Activated CD8-positive, alpha-beta T cell treated with anti-CD3 and anti-CD28 coated beads for 36 hours (primary cell): ENCODE data around the gene WNT3A. TPM values are rescaled to one million over a fixed set of nuclear protein-coding genes. Genes with fewer than 3 reads are reported as not detected.

ENCODE experiments used
- ATAC-seq: fragments of 200-7000 bp; cut with Tn5 transposase; one replicate; pipeline ENCODE4 v1.10.0; 2021; ENCODE audit warnings: mild to moderate bottlenecking, moderate library complexity
- CTCF ChIA-PET: fragments of 350-600 bp; sonication (Branson Sonifier 250); formaldehyde crosslinking; loops from one replicate; lab custom pipeline; 2021; ENCODE audit warnings: antibody characterized with exemption; lab: Charles Lee
- POLR2A ChIA-PET: fragments of 350-600 bp; sonication (Branson Sonifier 250); formaldehyde crosslinking; loops from one replicate; lab custom pipeline; 2021; ENCODE audit warnings: antibody characterized with exemption; lab: Charles Lee
- DNase-seq: peaks from one replicate; pipeline ENCODE4 v3.0.0-alpha.2; 2020
- H3K27ac Mint-ChIP-seq: one replicate; pipeline ENCODE4 v1.8.0; 2021; ENCODE audit warnings: mild to moderate bottlenecking, mixed read lengths
- H3K27me3 Mint-ChIP-seq: one replicate; pipeline ENCODE4 v1.8.0; 2021; ENCODE audit warnings: mixed read lengths
- H3K36me3 Mint-ChIP-seq: one replicate; pipeline ENCODE4 v1.8.0; 2021; ENCODE audit warnings: low read depth, mixed read lengths
- H3K4me1 Mint-ChIP-seq: one replicate; pipeline ENCODE4 v1.8.0; 2021; ENCODE audit warnings: low read depth, mixed read lengths
- H3K4me3 Mint-ChIP-seq: one replicate; pipeline ENCODE4 v1.8.0; 2021; ENCODE audit warnings: mild to moderate bottlenecking, moderate library complexity, mixed read lengths
- H3K9me3 Mint-ChIP-seq: one replicate; pipeline ENCODE4 v1.8.0; 2021; ENCODE audit warnings: mixed read lengths
- CTCF ChIP-seq: fragments of 200-600 bp; IDR thresholded peaks from one replicate; pipeline ENCODE4 v1.8.0; 2022; ENCODE audit warnings: antibody characterized with exemption, mild to moderate bottlenecking
- intact Hi-C: fragments of 100-400 bp; cut with micrococcal nuclease; formaldehyde crosslinking; loops from one replicate; pipeline ENCODE4 v1.10.0; 2022
- total RNA-seq, 2 experiments: library from RNA; stranded (reverse); gene quantifications; one replicate each; pipeline ENCODE4 v1.2.3, GENCODE V29; 2021

The WNT3A gene
- total RNA-seq, 2 experiments from 2014 or later: not detected

GRCh38 chr1:228000416-228000815 lies 6.4 kb upstream of the WNT3A start:
- H3K27ac Mint-ChIP-seq: no peak overlapping the region
- H3K4me3 Mint-ChIP-seq: no peak overlapping the region
- peaks cover 24% of the 10 kb centered on the region for H3K27me3 Mint-ChIP-seq
- DNase-seq (no peak), ATAC-seq (no peak)
- intact Hi-C loops: no loop called here
- H3K4me1 Mint-ChIP-seq: peaks cover 2% of the 10 kb centered on the region
- POLR2A ChIA-PET: no interaction called here
- no peak for TF ChIP-seq CTCF
- peaks cover 19% of the 10 kb centered on the region for H3K9me3 Mint-ChIP-seq
- H3K36me3 Mint-ChIP-seq: no peaks in the 10 kb centered on the region
- CTCF ChIA-PET: interaction anchor here (1.4 to 3.3 kb wide), 6 partner anchors 11 to 180 kb away, joined by 3 to 16 read pairs (median 8); no protein-coding TSS in a partner anchor

- DNase-seq (no peak), ATAC-seq (no peak)
- Mint-ChIP-seq H3K4me3 (no peak overlapping the region), H3K9me3 (peaks cover 17% of the 10 kb centered on the region), H3K4me1 (peaks cover 2% of the 10 kb centered on the region), H3K27ac (no peak overlapping the region), H3K27me3 (peaks cover 30% of the 10 kb centered on the region), H3K36me3 (no peaks in the 10 kb centered on the region)
- ChIA-PET POLR2A (no interaction called here), CTCF (interaction anchor here (1.0 to 3.3 kb wide), 4 partner anchors 10 to 60 kb away, joined by 3 to 16 read pairs (median 8); no protein-coding TSS in a partner anchor)
- TF ChIP-seq CTCF: no peak
- intact Hi-C loops: no loop called here
Measured at GRCh38 chr1:228000836-228001563, 5.8 kb upstream of the WNT3A start.

- CTCF ChIA-PET: interaction anchor here (0.6 to 1.0 kb wide), 2 partner anchors 59 to 457 kb away, joined by 3 read pairs; no protein-coding TSS in a partner anchor
- Mint-ChIP-seq H3K36me3 (no peaks in the 10 kb centered on the region), H3K9me3 (peaks cover 8% of the 10 kb centered on the region), H3K27ac (no peak overlapping the region), H3K4me3 (no peak overlapping the region), H3K27me3 (peaks cover 33% of the 10 kb centered on the region), H3K4me1 (peaks cover 2% of the 10 kb centered on the region)
- no peak for TF ChIP-seq CTCF
- ATAC-seq (no peak), DNase-seq (no peak)
- POLR2A ChIA-PET: interaction anchor here (0.6 kb wide), 1 partner anchor 8 kb away, joined by 3 read pairs; no protein-coding TSS in a partner anchor
- intact Hi-C loops: no loop called here
Measured at GRCh38 chr1:228001738-228002535, 4.9 kb upstream of the WNT3A start.

DNA sequence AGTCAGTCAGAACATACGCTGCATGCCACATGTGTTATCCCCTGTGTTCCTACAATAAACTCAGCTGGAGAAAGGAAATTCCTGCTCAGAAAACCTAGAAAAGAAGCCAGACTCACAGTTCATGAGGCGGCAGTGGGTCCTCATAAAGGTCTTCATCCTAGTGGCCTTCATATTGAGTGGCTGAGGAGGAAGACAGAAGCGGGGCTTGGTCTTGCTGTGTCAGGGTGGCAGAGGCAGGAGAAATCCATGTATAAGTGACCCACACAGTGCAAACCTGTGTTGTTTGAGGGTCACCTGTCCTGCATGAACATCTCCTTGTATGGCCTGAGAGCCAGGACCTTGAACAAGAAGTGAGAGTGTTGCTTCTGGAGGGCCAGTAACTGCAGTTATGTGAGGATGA lies 4.0 kb upstream of the WNT3A start:
- ChIA-PET POLR2A (interaction anchor here (0.7 kb wide), 1 partner anchor 503 kb away, joined by 3 read pairs; no protein-coding TSS in a partner anchor), CTCF (interaction anchor here (1.1 kb wide), 1 partner anchor 24 kb away, joined by 3 read pairs; no protein-coding TSS in a partner anchor)
- Mint-ChIP-seq H3K4me1 (peaks cover 5% of the 10 kb centered on the region), H3K9me3 (peaks cover 7% of the 10 kb centered on the region), H3K4me3 (no peak overlapping the region), H3K27ac (no peak overlapping the region), H3K27me3 (peaks cover 38% of the 10 kb centered on the region), H3K36me3 (no peaks in the 10 kb centered on the region)
- no peak for TF ChIP-seq CTCF
- no peak for DNase-seq
- ATAC-seq: no peak
- intact Hi-C loops: no loop called here
